Endothelial cell of umbilical vein (primary cell): ENCODE data around the gene ARFGEF3.

ENCODE experiments used
- CTCF ChIP-seq, 2 donors: IDR thresholded peaks; 1 replicate in 1 of 2; 2 replicates in 1 of 2; pipeline ENCODE4 v1.5.1; 2011; ENCODE audit warnings: low read length in 2 of 2, mild to moderate bottlenecking in 2 of 2, moderate library complexity in 2 of 2, control low read depth in 1 of 2, inconsistent platforms in 1 of 2, low read depth in 1 of 2; ENCODE audit not compliant: insufficient read depth in 1 of 2; ENCODE audit errors: extremely low read depth in 1 of 2
- JUN ChIP-seq: IDR thresholded peaks from 2 replicates; pipeline ENCODE4 v1.6.1; 2011; ENCODE audit warnings: borderline replicate concordance, low read depth; ENCODE audit not compliant: insufficient read length, insufficient read depth

- no peak for TF ChIP-seq CTCF (IDR thresholded peaks at IDR 0.05; ENCODE audit: extremely low read depth in 1 of 2, insufficient read depth in 1 of 2, low read depth in 1 of 2, low read length in 2 of 2)
- no peak for TF ChIP-seq JUN
Observed at GRCh38 chr6:138161088-138161337, 726 bp upstream of the ARFGEF3 start.
